CD4-positive, alpha-beta T cell treated with Interleukin-15 for 1 hour (primary cell): ENCODE results near the gene TNP2.

Experiments used
- DNase-seq: peaks from one replicate; pipeline ENCODE4 v3.0.0-alpha.2; 2020

TNP2 gene

DNA sequence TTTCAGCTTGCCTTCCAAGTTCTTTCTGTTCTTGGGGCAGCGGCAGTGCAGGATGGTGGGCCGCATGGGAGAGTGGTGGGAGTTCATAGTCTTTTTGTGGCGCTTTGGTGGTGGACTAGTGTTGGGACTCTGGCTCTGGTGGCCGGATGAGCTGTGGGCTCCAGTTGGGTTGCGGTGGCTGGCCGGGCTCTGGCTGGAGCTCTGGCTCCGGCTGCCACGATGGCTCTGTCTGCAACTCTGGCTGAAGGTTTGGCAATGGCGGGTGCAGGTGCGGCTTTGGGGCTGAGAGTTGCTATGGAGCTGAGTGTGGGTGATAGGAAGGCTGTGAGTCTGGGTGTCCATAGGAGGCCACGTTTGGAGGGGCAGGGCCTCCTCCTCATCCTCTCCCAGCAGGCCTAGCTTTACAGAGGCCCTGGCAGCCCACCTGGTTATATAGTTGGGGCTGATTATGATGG, at the start of gene TNP2:
TNP2 (minus strand) TSS at position 405 of the 455 bp plus-strand sequence; CDS start at position 342, 63 bp downstream.
- no peak for DNase-seq

DNA sequence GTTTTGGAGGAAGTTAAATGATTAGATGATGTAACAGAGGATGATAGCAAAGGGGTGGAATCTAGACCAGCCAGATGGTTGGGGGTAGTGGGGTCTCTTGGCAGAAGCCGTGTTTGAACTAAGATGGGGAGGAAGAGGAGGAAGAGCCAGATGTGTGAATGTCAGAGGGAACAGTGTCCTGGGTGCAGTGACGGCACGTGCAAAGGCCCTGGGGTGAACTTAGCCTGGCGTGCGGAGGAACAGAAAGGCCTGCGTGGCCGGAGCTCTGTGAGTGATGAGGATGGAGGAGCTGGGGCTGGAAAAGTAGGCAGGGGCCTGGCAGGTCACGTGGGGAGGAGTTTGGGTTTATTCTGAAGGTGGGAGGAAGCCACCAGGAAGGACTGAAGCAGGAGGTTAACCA, 49.7 kb upstream of the TNP2 start:
- DNase-seq = no peak

DNA sequence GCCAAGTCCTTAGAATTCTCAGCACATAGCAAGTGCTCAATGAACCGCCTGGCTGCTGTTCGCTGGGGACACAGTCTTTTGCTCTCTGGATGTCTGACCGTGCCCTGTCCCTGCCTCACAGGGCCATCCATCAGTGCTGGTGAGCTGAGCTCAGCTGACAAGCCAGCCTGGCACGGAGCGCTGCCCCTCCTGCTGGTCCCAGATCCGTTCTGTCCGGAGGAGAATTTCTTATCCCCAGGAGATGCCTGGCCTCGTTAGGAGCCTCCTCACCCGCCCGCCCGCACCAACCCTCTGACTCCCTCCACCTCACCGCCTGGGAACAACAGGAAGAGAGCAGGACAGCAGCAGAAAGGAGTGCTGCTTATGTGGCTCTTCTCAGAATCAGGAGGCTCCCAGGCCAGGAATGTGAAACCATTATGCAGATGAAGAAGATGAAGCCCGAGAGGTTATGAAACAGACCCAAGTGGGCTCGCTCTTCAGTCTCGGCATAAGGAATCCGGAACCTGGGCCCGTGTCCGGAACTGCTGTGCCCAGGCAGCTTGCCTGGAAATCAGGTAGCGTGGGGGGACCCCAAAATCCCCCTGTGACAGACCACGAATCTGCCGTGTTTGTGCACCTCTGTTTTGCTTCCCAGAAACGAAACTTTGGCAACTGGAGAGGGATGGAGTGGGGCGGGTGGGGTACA, 47.3 kb upstream of the TNP2 start:
- DNase-seq = no peak

DNA sequence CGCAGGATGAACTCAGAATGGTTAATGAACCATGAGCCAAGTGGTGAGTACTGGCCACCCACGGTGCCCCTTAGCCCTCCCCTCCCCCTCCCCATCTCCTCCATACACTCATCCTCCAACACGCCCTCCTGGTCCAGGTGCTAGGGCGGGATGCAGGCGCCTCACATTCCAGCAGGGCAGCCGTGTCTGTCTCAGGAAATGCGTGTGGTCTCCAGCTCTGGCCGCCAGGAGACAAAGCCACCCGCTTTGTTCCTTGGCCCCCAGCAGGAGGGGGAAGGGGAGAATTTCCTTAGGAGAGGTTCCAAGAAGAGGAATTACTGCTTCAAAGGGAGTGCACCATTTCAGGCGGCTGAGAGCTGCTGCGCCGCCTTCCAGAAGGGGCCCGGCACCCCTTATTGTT, 46.4 kb upstream of the TNP2 start:
- DNase-seq = no peak

DNA sequence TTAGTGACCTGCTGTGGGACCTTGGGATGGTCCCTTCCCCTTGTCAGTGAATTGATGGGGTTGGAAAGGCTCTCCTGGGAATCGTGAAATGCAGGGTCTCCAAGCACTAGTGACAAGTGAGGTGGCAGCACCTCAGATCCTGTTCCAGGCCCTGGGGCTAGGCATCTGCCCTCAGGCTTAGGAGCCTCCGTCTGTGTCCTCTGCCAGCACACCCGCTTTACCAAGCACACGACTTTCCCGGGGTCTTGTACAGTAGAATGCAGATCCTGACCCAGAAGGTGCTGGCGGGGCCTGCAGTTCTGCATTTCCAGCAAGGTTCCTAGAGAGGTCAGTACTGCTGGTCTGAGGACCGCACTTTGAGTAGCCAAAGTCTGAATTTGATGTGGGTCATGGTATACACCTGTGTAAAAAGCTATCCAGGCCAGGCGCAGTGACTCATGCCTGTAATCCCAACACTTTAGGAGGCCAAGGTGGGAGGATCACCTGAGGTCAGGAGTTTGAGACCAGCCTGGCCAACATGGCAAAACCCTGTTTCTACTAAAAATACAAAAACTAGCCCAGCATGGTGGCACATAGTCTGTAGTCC, 45.3 kb upstream of the TNP2 start:
- no peak for DNase-seq

DNA sequence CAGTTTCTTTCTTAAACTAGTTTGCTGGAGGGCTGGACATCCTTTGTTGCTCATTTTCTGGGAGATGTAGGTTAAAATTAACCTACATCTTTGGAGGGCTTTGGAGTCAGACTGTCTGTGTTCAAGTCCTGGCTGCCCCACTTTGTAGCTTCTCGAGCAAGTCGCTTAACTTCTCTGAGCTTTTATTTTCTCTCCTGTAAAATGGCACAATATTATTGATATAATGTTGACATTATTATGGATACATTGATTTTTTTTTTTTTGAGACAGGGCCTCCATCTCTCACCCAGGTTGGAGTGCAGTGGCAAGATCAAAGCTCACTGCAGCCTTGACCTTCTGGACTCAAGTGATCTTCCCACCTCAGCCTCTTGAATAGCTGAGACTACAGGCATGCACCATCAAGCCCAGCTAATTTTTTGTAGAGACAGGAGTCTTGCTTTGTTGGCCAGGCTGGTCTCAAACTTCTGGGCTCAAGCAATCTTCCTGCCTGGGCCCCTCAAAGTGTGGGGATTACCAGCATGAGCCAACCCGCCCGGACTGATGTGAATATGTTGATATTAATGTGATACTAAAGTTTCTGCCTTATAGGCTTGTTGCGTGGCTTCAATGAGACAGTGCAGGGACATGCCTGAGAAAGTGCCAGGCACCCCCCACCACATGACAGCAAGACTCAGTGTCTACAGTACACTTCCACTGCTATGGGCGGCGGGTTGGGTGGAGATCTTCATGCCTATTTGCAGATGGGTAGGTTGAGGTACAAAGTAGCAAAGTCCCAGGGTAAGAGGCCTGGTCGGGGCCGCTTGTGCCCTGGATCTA, 44.6 kb upstream of the TNP2 start:
- DNase-seq = no peak

DNA sequence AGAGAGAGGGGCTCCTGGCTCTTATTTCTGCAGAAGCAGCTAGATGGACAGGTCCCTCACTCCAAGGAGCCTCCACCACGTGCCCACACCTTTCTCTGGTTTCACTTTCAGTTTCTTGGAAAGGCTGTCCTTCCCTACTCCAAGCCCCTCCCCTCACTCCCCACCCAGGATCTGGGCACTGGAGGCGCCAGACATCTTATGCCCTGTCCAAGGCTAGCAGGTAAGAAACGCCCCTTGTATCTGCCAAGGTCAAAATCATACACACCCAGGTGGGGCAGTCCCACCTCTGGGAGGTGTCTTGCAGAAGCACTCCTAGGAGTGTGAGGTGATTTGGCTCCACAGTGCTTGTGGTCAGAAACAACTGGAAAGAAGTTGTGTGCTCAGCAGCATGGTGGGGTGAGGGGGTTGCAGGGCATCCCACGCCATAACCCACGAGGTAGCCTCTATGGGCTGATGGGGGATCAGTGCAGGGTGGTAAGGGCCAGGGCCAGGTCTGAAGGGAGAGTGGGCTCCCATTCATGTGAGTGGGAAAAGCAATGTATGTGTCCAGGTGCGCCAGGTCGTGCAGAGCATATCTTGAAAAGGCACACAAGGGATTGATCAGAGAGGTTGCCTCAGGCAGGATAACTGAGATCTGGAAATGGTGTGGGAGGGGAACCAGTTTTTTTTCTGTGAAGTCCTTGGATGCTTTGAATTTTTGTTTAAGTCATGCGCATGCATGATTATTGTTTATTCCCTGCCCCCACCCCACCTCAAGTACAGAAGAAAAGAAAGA, 43.8 kb upstream of the TNP2 start:
- no peak for DNase-seq

DNA sequence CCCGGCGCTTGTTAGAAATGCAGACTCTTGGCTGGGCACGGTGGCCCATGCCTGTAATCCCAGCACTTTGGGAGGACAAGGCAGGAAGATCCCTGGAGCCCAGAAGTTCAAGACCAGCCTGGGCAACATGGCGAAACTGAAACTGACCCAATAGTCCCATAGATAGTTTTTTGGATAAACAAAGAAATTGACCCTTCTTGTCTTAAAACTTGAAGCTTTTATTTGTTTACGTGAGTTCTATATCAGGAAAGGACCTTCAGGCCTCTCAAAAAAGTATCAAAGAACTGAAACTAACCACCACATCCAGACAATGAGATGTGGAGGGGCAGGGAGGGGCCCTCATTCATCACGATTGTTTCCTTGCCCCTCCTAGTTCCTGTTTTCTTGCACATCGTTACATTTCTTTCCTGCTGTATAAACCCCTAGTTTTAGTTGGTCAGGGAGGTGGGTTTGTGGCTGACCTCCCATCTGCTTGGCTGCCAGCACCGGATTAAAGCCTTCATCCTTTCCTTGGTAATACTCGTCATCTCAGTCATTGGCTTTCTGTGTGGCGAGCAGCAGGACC, 42.0 kb upstream of the TNP2 start:
- peak; percentile 75 for DNase-seq

DNA sequence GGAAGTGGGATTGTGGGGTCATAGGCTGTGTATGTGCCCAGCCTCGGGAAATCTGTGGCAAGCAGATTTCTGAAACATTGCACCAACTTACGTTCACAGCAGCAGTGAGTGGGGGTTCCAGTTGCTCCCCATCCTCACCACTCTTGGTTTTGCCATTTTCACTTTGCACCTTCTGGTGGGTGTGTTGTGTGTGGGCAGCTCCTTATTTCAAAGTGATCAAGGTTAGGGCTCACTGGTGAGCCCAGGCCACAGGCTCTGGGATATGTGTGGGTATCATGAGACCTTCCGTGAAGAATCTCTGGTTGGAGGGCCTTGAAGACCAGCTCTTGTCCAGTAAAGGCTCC, 41.5 kb upstream of the TNP2 start:
- no peak for DNase-seq

DNA sequence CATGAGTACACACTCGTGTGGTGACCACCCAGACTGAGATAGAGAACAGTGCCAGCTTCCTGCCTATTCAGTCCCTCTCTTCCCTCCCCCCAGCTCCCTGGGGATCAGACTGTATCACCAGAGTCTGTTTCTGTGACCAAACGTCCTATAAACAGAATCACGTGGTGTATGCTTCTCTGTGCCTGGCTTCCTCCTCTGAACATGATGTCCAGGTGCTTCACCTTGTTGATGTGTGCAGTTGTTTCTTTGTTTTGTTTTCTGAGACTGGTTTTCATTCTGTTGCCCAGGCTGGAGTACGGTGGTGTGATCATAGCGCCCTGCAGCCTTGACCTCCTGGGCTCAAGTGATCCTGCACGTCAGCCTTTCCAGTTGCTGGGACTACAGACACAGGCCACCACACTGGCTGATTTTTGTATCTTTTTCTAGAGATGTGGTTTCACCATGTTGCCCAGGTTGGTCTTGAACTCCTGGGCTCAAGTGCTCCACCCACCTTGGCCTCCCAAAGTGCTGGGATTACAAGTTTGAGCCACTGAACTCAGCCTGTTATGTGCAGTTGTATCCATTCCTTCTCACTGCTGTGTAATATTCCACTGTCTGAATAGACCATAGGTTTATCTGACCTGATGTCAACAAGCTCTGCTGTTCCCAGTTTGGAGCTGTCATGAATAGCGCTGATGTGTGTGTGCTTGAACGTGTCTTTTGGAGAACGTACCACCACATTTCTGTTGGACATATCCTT, 40.9 kb upstream of the TNP2 start:
- peak; percentile 71 for DNase-seq

DNA sequence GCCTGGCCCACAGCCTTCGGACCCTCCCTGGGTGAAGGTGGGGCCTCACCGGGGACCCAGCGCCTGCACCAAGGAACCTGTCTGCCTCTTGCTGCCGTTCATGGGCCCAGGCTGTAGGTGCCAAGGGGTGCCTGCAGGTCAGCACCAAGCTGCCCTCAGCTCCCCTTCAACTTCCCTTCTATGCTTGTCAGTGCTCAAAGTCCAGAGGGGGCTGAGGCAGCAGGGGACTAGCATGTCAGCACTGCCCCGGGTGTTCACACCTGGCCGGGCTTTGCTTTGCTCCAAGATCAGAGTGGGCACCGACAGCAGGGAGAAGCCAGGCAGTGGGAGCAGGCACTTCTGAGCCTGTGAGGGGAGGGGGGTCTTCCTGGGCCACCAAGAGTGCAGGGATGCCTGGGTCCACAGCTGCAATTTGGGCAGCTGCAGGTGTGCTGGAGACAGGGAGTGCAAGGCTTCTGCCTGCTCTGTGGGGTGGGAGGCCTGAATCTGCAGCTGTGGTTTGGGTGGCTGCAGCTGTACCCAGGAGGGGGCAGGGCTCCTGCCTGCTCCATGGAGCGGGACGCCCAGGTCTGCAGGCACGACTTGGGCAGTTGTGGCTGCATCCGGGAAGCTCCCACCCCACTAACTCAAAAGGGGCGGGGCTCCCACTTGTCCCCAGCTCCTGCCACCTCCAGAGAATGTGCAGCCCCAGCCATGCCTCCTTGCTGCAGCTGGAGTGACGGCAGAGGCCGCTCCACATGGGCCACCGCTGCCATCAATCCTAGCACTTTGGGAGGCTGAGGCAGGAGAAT, 39.6 kb upstream of the TNP2 start:
- peak; percentile 58 for DNase-seq

DNA sequence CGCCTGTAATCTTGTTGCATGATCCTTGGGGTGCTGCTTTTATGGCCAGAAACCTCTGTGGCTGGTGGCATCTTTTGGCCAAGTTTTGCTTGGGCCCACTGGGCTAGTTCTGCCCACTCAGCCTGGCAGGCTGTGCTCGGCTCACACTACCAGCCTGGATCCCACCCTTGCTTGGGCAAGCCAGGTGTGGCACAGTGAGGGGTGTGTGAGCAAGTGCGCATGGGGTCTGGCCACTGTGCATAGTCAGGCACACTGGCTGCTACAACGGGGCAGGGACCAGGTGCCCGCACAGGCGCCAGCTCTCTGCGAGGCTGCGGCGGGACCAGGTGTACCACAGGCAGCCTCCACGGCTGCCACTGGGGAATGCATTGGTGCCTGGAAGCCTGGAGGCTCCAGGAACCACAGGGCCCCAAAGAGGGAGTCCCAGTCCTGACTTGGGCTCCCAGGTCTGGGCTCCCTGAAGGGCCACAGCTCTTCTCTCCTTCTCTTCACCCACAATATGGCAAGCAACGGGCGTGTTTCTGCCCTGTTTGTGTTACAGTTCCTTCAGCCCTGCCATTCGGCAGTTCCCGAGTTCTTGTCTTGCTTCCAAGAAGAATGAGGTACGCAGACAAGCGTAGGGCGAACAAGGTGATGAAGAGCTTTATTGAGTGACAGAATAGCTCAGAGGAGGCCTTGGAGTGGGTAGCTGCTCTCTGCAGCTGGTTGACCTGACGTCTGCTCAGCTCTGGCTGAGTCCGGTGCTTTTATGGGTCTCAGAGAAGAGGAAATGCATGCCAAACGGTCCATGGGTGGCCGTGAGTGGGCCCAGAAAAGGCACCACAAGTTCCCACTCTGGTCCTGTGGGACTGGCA, 38.7 kb upstream of the TNP2 start:
- DNase-seq = no peak

DNA sequence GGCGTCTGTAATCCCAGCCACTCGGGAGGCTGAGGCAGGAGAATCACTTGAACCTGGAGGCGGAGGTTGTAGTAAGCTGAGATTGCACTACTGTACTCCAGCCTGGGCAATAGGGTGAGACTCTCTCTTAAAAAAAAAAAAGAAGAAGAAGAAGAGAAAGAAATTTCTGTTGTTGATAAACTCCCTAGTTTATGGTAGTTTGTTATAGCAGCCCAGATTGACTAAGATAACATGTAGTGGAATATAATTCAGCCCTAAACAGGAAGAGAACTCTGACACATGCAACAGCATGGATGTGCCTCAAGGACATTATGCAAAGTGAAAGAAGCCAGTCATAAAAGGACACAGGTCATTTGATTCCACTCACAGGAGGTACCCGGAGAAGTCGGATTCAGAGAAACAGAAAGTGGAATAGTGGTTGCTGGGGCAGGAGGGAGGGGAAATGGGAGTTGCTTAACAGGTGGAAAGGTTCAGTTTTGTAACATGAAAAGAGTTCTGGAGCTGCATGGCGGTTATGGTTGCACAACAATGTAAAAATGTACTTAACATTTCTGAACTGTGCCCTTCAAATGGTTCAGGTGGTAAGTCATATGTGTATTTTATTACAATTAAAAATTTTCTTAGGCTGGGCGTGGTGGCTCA, 38.0 kb upstream of the TNP2 start:
- DNase-seq = no peak

DNA sequence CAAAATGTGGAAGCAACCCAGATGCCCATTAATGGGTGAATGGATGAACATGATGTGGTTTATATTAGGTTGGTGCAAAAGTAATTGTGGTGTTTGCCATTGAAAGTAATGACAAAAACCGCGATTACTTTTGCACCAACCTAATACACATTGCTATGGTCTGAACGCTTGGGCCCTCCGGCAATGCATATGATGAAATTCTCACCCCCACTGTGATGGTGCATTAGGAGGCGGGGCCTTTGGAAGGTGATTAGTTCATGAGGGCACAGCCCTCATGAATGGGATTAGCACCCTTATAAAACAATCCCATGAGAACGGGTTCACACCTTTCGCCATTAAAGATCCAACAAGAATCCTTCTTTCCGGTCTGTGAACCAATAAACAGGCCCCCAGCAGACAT, 37.3 kb upstream of the TNP2 start:
- DNase-seq = no peak

DNA sequence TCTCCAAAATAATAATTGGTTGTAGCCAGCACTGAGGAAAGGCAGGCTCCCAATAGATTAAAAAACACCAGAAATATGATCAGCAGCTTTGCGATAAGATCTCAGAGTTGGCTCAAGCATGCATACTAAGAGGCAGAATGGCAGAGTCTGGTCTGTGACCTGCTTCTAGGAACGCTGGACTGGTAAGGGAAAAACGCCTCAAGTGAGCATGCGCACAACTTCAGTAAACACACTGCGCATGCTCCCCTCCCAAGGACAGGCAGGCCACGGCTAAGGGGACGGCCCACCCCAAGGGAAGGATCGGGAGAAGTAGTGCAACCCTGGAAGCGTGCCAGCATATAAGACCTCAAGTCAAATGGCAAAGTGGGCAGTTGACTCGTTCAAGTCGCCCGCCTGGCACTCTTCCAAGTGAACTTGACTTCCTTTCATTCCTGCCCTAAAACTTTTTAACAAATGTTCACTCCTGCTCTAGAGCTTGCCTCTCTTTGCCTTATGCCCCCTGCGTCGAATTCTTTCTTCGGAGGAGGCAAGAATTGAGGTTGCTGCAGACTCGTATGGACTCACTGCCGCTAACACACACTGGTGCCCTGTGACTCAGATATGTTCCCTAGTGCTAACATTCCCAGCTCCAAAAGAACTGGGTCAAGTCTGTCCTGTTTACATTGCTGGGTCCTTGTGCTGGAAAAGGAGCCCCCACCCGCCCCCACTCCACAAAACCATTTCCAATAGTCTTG, 34.4 kb upstream of the TNP2 start:
- no peak for DNase-seq

DNA sequence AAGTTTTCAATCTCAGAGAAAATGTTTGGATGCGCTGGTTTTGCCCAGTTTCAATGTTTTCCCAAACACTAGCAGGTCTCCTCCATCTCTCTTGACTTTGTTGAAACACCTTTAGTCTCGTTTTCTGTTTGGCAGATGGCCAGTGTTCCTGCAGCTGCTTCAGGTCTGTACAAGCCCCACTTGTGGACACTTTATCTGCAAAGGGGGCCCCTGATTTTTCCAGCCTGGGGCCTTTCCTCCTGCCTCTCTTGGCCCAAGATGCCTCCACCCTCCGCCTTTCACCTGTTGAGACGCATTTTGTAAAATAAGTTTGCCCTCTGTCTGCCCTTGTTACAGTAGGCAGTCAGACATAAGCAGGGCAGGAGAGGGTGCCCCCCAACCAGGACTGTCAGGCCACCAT, 33.9 kb upstream of the TNP2 start:
- DNase-seq = no peak

DNA sequence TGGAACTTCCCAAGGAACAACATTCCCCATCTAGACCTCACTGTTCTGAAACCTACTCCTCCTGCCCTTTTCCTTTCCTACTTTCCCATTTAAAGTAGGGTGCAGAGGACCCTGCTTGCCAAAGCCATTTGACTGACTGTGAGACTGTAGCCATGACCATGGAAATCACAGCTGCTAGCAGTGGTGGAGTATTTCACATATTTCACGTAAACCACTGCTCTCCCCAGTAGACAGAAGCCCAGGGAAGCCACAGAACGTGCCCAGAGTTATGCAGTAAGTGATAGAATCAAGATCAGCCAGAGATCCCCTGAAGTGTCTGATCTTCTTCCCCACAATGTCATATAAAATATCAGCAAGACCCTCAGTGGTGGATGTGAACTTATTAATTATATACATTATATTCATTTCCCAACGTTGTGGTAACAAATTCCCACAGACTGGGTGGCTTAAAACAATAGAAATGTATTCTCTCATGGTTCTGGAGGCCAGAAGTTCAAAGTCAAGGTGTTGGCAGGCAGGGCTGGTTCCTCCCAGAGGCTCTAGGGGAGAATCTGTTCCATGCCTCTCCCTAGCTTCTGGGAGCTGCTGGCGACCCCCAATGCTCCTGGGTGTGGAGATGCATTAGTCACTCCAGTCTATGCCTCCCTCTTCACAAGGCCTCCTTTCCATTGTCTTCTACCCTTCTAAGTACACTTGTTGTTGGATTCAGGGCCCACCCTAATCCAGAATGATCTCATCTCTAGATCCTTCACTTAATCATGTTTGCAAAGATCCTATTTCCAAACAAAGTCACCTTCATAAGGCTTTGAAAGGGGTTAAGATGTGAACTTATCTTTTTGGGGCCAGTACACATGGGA, 32.7 kb upstream of the TNP2 start:
- DNase-seq = no peak

DNA sequence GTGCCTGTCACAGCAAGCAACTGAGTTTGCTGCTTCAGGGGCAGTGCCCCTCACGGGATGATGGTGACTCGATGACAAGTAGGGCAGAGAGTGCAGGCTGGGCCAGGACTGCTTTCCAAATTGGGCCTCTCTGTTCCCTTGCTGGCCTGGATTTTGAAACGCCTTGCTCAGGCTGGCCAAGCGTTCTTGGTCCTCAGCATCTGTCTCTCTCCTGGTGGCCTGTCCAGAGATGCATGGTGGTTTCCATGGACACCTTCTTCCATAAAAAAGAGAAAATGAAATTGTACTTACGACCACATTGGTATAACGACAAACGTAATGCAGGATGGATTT, 31.4 kb upstream of the TNP2 start:
- DNase-seq = no peak
